ENCODE data around the gene CHAD.

DNA sequence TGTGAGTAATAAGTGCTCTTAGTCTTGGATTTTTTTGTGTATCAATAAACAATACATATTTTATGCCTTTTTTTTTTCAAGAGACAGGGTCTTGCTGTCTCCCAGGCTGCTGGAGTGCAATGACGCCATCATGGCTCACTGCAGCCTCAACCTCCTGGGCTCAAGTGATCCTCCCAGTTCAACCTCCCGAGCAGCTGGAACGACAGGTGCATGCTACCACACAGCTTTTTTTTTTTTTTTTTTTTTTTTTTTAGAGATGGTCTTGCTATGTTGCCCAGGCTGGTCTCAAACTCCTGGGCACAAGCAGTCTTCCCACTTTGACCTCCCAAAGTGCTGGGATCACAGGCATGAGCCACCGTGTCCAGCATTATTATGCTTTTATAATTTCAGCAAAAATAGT is 29.7 kb downstream of the CHAD start:
- TF ChIP-seq, protein P1, sequence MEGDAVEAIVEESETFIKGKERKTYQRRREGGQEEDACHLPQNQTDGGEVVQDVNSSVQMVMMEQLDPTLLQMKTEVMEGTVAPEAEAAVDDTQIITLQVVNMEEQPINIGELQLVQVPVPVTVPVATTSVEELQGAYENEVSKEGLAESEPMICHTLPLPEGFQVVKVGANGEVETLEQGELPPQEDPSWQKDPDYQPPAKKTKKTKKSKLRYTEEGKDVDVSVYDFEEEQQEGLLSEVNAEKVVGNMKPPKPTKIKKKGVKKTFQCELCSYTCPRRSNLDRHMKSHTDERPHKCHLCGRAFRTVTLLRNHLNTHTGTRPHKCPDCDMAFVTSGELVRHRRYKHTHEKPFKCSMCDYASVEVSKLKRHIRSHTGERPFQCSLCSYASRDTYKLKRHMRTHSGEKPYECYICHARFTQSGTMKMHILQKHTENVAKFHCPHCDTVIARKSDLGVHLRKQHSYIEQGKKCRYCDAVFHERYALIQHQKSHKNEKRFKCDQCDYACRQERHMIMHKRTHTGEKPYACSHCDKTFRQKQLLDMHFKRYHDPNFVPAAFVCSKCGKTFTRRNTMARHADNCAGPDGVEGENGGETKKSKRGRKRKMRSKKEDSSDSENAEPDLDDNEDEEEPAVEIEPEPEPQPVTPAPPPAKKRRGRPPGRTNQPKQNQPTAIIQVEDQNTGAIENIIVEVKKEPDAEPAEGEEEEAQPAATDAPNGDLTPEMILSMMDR (IDR thresholded peaks at IDR 0.05; ENCODE audit: extremely low read depth in 1 of 2, insufficient read depth in 1 of 2, low read depth in 1 of 2, low read length in 2 of 2): no peak
- TF ChIP-seq POLR2A (IDR thresholded peaks at IDR 0.05; ENCODE audit: low read depth, low read length): no peak
- TF ChIP-seq EZH2 (IDR thresholded peaks at IDR 0.05; ENCODE audit: borderline replicate concordance, low read depth, low read length, severe bottlenecking): no peak
- TF ChIP-seq, protein P2, sequence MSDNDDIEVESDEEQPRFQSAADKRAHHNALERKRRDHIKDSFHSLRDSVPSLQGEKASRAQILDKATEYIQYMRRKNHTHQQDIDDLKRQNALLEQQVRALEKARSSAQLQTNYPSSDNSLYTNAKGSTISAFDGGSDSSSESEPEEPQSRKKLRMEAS (IDR thresholded peaks at IDR 0.05; ENCODE audit: insufficient read depth, insufficient read length): no peak
- no peak for TF ChIP-seq FOS (IDR thresholded peaks at IDR 0.05; ENCODE audit: borderline replicate concordance, insufficient read depth, low read length)
- no peak for TF ChIP-seq POLR2AphosphoS5 (IDR thresholded peaks at IDR 0.05; ENCODE audit: insufficient read depth, low read depth, low read length)
- TF ChIP-seq JUN (IDR thresholded peaks at IDR 0.05; ENCODE audit: borderline replicate concordance, insufficient read depth, insufficient read length, low read depth): no peak
- no peak for TF ChIP-seq GATA2 (IDR thresholded peaks at IDR 0.05; ENCODE audit: insufficient read depth, insufficient read length, low read depth, low read length)
